AG08395 (cell line): ENCODE measurements around the gene PACRGL.
"Not testable (repeated sequence)": the region's sequence is repeated elsewhere in the genome, so short reads cannot be mapped to it uniquely, and the experiment has no call there.

Experiments used
- DNase-seq: peaks from one replicate; pipeline ENCODE4 v3.0.0; 2012; ENCODE audit warnings: mixed read lengths, low spot score

The PACRGL gene

GRCh38 chr4:20723463-20723862 is 23.2 kb downstream of the PACRGL start:
- no peak for DNase-seq

DNA sequence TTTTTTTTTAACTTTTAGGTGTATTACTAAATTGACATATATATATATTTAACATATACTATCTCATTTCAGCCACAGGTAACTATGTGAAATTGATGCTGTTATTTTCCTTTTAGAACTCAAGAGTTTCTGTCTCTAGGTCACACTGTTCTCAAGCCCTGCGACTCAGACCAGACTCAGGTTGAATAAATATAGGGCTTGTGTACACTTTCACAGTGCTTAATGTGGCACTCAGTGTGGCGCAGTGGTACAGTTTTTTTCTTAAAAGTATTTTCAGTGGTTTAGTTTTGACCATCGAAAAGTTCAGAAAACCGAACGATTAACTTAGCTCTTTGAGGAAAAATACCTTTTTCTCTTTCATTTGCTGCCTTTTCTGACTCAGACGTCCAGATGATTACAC is 24.7 kb downstream of the PACRGL start:
- no peak for DNase-seq

DNA sequence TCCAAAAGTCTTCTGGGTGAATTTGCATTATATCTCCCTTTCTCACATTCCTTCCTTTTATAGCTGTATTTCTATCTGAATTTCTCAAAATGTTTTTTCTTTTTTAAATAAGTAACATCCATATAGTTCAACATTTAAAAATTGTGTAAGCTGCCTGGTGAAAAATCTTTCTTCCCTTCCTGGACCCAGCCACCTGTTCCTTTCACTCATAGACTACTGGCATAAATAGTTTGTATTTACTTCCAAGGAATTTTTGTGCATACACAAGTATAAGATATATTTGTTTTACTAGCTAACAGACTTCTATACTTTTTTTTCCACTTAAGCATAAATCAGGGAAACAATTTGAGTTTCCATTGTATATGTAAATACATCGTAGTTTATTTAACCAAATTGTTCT is 35.7 kb downstream of the PACRGL start:
- no peak for DNase-seq

DNA sequence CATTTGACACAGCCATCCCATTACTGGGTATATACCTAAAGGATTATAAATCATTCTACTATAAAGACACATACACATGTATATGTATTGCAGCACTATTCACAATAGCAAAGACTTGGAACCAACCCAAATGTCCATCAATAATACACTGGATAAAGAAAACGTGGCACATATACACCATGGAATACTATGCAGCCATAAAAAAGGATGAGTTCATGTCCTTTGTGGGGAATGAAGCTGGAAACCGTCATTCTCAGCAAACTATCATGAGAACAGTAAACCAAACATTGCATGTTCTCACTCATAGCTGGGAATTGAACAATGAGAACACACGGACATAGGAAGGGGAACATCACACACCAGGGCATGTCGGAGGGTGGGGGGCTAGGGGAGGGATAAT is 45.7 kb downstream of the PACRGL start:
- DNase-seq, result not testable (repeated sequence)

DNA sequence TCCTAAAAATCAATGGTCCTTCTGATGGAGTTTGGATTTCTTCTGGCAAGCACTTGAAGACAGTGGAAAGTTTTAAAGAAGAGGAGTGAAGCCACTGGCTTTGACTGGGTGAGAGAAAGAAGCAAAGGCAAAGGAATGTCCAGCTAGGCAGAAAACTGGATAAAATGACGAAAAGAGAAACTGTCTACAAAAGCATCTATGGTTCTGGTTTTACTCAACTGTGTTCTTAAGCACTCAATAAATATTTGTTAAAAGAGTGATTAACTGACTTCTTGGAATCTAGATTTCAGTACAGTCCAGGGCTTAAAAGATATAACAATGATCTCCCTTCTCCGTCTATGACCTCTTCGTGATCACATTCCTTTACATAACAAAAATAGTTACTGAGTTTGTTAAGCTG is 52.4 kb downstream of the PACRGL start:
- no peak for DNase-seq

DNA sequence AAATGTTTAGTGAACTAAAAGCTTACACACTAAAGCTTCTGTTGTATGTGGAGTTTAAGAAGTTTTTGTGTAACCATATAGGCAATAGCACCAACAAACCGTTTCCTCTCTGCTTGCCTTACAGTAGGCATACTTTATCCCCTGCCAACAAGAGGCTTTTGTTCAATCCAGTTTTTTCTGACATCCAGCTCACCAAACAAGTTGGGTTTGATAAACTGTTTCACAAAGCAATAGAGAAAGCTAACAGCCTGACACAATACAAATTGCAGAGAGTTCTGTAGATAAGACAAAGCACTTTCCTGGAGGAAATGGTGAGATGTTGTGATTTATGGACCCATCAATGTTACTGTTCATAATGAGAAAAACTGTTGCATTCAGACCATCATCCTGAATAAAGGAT is 53.8 kb downstream of the PACRGL start:
- DNase-seq, result no peak

- no peak for DNase-seq
These were observed 59.8 kb downstream of the PACRGL start for GRCh38 chr4:20760053-20760452.

GRCh38 chr4:20761382-20761781 is 61.1 kb downstream of the PACRGL start:
- DNase-seq, result no peak

DNA sequence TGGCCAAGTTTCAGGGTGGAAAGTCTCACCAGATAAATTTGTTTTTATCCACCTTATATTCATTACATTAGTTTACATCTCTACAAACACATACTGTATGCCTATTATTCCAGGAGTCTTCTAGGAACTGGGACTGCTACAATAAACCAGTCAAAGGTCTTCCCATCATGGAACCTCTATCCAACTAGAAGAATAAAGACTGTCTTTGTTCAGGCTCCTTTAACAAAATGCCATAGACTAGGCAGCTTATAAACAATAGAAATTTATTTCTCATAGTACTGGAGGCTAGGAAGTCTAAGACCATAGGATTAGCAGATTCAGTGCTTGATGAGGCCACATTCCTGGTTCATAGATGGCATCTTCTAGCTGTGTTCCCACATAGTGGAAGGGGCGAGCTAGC is 61.6 kb downstream of the PACRGL start:
- no peak for DNase-seq

DNA sequence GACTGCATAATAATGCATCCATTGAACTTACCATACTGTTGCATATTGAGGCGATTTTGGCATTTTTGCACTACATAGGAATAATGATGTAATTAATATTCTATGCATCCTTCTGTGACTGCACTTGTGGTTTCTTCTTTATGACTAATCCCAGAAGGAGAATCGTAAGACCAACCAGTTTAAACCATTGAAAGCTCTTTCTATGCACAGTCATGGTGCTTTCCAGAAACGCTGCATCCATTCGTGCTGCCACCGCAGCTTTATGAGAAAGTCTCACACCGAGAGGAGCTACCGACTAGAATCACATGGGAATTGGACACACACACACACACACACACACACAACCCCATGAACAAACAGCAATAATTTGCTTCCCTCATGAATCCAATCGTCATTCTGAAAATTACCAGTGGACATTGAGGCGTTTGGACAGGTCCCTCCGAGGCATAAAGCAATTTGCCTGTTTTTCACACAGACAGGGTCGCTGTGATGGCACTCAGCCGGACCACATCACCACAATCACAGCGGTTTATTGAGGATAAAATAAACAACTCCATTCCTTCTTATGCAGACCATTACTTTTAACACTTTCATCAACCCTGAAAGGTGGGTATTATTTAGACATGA is 64.2 kb downstream of the PACRGL start:
- DNase-seq, result no peak

DNA sequence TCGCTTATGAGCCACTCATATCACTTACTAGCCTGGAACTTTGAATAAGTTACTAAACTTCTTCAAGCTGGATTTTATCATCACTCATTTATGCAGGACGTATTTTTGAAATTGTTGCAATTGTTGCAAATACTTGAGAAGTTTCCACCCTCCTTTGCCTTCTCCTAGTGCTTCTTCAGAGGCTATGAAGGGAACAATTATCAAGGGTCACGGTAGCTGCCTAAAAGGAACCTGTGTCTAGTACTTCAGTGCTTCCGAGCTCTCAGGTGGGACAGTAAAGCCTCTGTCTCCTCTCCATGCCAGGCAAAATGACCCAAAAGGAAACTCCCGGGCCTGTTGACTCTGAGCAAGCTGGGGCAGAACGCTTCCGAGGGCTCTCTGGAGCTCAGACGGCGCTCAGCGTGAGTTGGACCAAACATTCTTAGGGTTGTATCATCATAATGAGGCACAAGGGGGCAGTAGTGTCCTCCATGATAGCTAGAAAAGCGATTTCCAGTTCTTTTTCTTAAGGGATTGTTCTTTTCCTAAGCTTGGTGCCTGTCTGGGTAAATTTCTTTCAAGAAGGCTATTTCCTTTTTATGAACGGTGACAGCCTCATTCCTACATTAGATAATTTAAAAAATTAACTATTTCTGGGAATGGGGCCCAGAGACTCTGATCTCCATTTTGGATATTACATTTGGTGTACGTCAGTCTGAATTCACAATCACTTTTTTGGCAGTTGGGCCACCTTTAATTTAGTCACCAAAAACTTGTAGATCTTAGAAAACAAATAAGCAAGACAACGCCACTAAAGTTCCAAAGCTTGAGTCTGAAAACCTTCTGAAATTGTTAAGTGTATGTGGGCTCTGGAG is 73.1 kb downstream of the PACRGL start:
- DNase-seq, result peak; percentile 67

GRCh38 chr4:20778896-20779295 is 78.6 kb downstream of the PACRGL start:
- no peak for DNase-seq

DNA sequence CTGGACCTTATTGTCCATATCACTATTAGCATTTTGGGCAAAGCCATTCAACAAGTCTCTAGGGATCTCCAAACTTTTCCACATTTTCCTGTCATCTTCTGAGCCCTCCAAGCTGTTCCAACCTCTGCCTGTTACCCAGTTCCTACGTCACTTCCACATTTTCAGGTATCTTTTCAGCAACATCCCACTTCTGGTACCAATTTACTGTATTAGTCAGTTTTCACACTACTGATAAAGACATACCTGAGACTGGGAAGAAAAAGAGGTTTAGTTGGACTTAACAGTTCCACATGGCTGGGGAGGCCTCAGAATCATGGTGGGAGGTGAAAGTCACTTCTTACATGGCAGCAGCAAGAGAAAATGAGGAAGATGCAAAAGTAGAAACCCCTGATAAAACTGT is 82.9 kb downstream of the PACRGL start:
- not testable (repeated sequence) for DNase-seq

- no peak for DNase-seq
These were observed 87.8 kb downstream of the PACRGL start for GRCh38 chr4:20787940-20788665.
